ENCODE results near the gene MCM9. TPM values are rescaled to one million over a fixed set of nuclear protein-coding genes. Genes with fewer than 3 reads are reported as not detected.

Gene MCM9
- total and polyA plus RNA-seq, 2 of the 4 experiments (the other 2 are of a cell fraction) = 3.5 to 7.2 TPM

GRCh38 chr6:118830691-118831090 lies 104.3 kb downstream of the MCM9 start:
- no peak overlapping the region for H4K5ac ChIP-seq (ENCODE audit: low read depth, low read length)
- H4K20me1 ChIP-seq (ENCODE audit: insufficient read depth, low read length) = no peaks in the 10 kb centered on the region
- H2AK9ac ChIP-seq (replicated peaks; ENCODE audit: low read depth, low read length, poor library complexity) = no peak overlapping the region
- no peaks in the 10 kb centered on the region for H3K9me3 ChIP-seq (ENCODE audit: control insufficient read depth, insufficient read depth, low read length)
- H2BK5ac ChIP-seq (ENCODE audit: low read depth, low read length, poor library complexity, severe bottlenecking) = no peak overlapping the region
- no peak overlapping the region for H3K27ac ChIP-seq (ENCODE audit: insufficient read depth, low read length)
- no peak overlapping the region for H3K23ac ChIP-seq (ENCODE audit: low read depth, low read length)
- H3K14ac ChIP-seq (replicated peaks; ENCODE audit: low read depth, low read length) = no peak overlapping the region
- H3K9ac ChIP-seq (ENCODE audit: low read depth, low read length) = no peak overlapping the region
- ChIA-PET CTCF (no interaction called here), POLR2A (ENCODE audit: unreplicated experiment) (no interaction called here)
- ATAC-seq (ENCODE audit: low read depth) (no peak), DNase-seq (no peak)
- peaks cover 8% of the 10 kb centered on the region; the same call in 1 of the 2 replicates for H3K36me3 ChIP-seq (ENCODE audit: control insufficient read depth, insufficient read depth, low read length)
- no peaks in the 10 kb centered on the region for H3K9me1 ChIP-seq (ENCODE audit: insufficient read depth, low read length)
- no peak overlapping the region for H3K18ac ChIP-seq (ENCODE audit: low read depth, low read length)
- H3K4me1 ChIP-seq (ENCODE audit: control insufficient read depth, insufficient read depth, low read length) = no peaks in the 10 kb centered on the region
- no peak overlapping the region for H4K91ac ChIP-seq (ENCODE audit: insufficient read depth, low read depth, low read length)
- dilution Hi-C loops (cut with HindIII; ENCODE audit: low sequenced_read_pairs, unreplicated experiment) = no loop called here
- no TSS peak for BruUV-seq (replicated peaks)
- H2AK5ac ChIP-seq (ENCODE audit: low read depth, low read length) = no peak overlapping the region
- no peak overlapping the region for H3K4me3 ChIP-seq (ENCODE audit: insufficient read depth, low read depth, low read length)
- no peak for TF ChIP-seq USF2 (IDR thresholded peaks at IDR 0.05; ENCODE audit: low read depth, low read length)
- no peak for TF ChIP-seq RAD21 (IDR thresholded peaks at IDR 0.05; ENCODE audit: low read length)
- no peak for TF ChIP-seq RCOR1 (IDR thresholded peaks at IDR 0.05; ENCODE audit: insufficient replicate concordance, low read length)
- TF ChIP-seq NFE2L2 (IDR thresholded peaks at IDR 0.05; ENCODE audit: low read depth, low read length) = no peak
- no peak for TF ChIP-seq MXI1 (IDR thresholded peaks at IDR 0.05; ENCODE audit: borderline replicate concordance, low read depth, low read length)
- TF ChIP-seq ELK1 (IDR thresholded peaks at IDR 0.05; ENCODE audit: borderline replicate concordance, low read depth, low read length) = no peak
- no peak for TF ChIP-seq FOS (IDR thresholded peaks at IDR 0.05; ENCODE audit: low read depth, low read length)
- no peak for TF ChIP-seq MAFK (IDR thresholded peaks at IDR 0.05; ENCODE audit: low read depth, low read length)
- no peak for TF ChIP-seq RFX5 (IDR thresholded peaks at IDR 0.05; ENCODE audit: low read depth, low read length)
- no peak for TF ChIP-seq MAZ (IDR thresholded peaks at IDR 0.05; ENCODE audit: borderline replicate concordance, low read depth, low read length)
- TF ChIP-seq POLR2A (IDR thresholded peaks at IDR 0.05; ENCODE audit: low read depth, low read length) = no peak
- TF ChIP-seq SMC3 (IDR thresholded peaks at IDR 0.05; ENCODE audit: low read depth, low read length) = no peak
- no peak for TF ChIP-seq CTCF (conservative IDR thresholded peaks at IDR 0.05; ENCODE audit: low read depth, low read length)
- TF ChIP-seq CHD1 (IDR thresholded peaks at IDR 0.05; ENCODE audit: low read depth, low read length) = no peak
- TF ChIP-seq CEBPB (IDR thresholded peaks at IDR 0.05; ENCODE audit: low read depth, low read length) = no peak
- no peak for TF ChIP-seq BHLHE40 (IDR thresholded peaks at IDR 0.05; ENCODE audit: low read depth, low read length)
- H2BK15ac ChIP-seq (ENCODE audit: low read depth, low read length) = no peak overlapping the region
- H3K4ac ChIP-seq (ENCODE audit: low read depth, low read length) = no peak overlapping the region
- H3K4me2 ChIP-seq (ENCODE audit: low read depth, low read length) = no peak overlapping the region
- in situ Hi-C loops (cut with MboI; ENCODE audit: low sequenced_read_pairs) = no loop called here
- H3K79me1 ChIP-seq (ENCODE audit: low read depth in 1 of 2, low read length in 2 of 2) = no peaks in the 10 kb centered on the region; a peak in 1 of 4 replicates
- 40% methylated on average over 2 of the region's 2 CpGs; no CpG with 5 or more reads in 1 of the 2 experiments for WGBS, 2 experiments (ENCODE audit: extremely low coverage in 2 of 2, insufficient read length in 1 of 2)
- no peak overlapping the region for H2BK120ac ChIP-seq (ENCODE audit: low read depth, low read length)
- H2AFZ ChIP-seq (replicated peaks; ENCODE audit: low read length, poor library complexity) = no peak overlapping the region
- intact Hi-C loops (cut with micrococcal nuclease) = no loop called here
- H4K8ac ChIP-seq (ENCODE audit: low read depth in 2 of 2, low read length in 2 of 2) = no peak overlapping the region
- H3K56ac ChIP-seq (ENCODE audit: extremely low read depth, insufficient read depth, low read length) = no peak overlapping the region
- H3K27me3 ChIP-seq (ENCODE audit: control insufficient read depth, insufficient read depth, low read length) = no peaks in the 10 kb centered on the region
- H2BK20ac ChIP-seq (ENCODE audit: low read depth, low read length) = no peak overlapping the region

Measured in IMR-90 (cell line).